Measurements from ENCODE around the gene PIAS2. TPM values are rescaled to one million over a fixed set of nuclear protein-coding genes. Genes with fewer than 3 reads are reported as not detected.

The PIAS2 gene
- polyA plus RNA-seq, 1 donor (not counting 4 experiments of a cell fraction or from before 2014, with no cell fraction given): 11.4 TPM

DNA sequence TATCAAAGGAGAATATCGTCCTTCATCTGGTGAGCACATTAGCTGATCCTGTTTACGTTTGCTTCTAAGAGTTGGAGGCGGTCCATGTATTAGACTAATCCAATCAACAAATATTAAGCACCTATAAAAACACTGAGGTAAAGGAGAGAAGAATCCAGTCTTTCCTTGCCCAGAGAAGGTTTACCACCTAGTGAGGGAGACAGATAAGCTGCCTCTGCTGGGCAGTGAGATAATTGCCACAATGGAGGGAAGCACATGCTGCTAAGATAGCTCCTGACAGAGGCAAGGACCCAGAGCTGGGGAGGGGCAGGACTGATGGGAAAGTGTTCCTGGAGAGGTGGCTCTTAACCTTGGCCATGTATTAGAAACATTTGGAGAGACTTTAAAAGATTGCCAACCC lies 123.7 kb downstream of the PIAS2 start:
- H3K9me3 ChIP-seq (ENCODE audit: control insufficient read depth, low read depth, low read length): no peaks in the 10 kb centered on the region
- dilution Hi-C loops (cut with MboI; ENCODE audit: extremely low pct_ligation_motif_present, low sequenced_read_pairs): no loop called here
- DNase-seq (ENCODE audit: low read depth, low spot score): no peak
- H3K27me3 ChIP-seq (ENCODE audit: control insufficient read depth, extremely low read depth, insufficient read depth, low read length): no peaks in the 10 kb centered on the region
- no peaks in the 10 kb centered on the region for H3K79me2 ChIP-seq (ENCODE audit: control insufficient read depth, insufficient read depth, low read length)
- H3K4me2 ChIP-seq (ENCODE audit: control insufficient read depth, extremely low read depth, insufficient read depth, low read depth, low read length): no peak overlapping the region
- no peak for TF ChIP-seq EZH2 (IDR thresholded peaks at IDR 0.05; ENCODE audit: low read length)
- TF ChIP-seq, protein P1, sequence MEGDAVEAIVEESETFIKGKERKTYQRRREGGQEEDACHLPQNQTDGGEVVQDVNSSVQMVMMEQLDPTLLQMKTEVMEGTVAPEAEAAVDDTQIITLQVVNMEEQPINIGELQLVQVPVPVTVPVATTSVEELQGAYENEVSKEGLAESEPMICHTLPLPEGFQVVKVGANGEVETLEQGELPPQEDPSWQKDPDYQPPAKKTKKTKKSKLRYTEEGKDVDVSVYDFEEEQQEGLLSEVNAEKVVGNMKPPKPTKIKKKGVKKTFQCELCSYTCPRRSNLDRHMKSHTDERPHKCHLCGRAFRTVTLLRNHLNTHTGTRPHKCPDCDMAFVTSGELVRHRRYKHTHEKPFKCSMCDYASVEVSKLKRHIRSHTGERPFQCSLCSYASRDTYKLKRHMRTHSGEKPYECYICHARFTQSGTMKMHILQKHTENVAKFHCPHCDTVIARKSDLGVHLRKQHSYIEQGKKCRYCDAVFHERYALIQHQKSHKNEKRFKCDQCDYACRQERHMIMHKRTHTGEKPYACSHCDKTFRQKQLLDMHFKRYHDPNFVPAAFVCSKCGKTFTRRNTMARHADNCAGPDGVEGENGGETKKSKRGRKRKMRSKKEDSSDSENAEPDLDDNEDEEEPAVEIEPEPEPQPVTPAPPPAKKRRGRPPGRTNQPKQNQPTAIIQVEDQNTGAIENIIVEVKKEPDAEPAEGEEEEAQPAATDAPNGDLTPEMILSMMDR (optimal IDR thresholded peaks at IDR 0.05 in 1 of 3, IDR thresholded peaks at IDR 0.05 in 1 of 3, conservative IDR thresholded peaks at IDR 0.05 in 1 of 3; ENCODE audit: extremely low read depth in 1 of 3, insufficient read depth in 2 of 3, low read length in 3 of 3): no peak
- H3K4me3 ChIP-seq (ENCODE audit: control insufficient read depth in 2 of 3, extremely low read depth in 1 of 3, insufficient read depth in 2 of 3, low read depth in 1 of 3, low read length in 3 of 3): no peak overlapping the region
- H2AFZ ChIP-seq (ENCODE audit: control insufficient read depth, low read length): no peak overlapping the region
- H3K4me1 ChIP-seq (ENCODE audit: control insufficient read depth, extremely low read depth, insufficient read depth, low read length): no peaks in the 10 kb centered on the region
- no peak for FAIRE-seq
- no peaks in the 10 kb centered on the region for H3K9me1 ChIP-seq (ENCODE audit: control insufficient read depth, extremely low read depth, insufficient read depth, low read length)
- H3K36me3 ChIP-seq (ENCODE audit: control insufficient read depth in 2 of 2, extremely low read depth in 1 of 2, insufficient read depth in 2 of 2, low read length in 2 of 2): no peaks in the 10 kb centered on the region
- H4K20me1 ChIP-seq (ENCODE audit: control insufficient read depth, extremely low read depth, insufficient read depth, low read length): no peaks in the 10 kb centered on the region
- no peak overlapping the region for H3K27ac ChIP-seq (ENCODE audit: control insufficient read depth, insufficient read depth, low read length)
- H3K9ac ChIP-seq (ENCODE audit: control insufficient read depth, extremely low read depth, insufficient read depth, low read length): no peak overlapping the region

DNA sequence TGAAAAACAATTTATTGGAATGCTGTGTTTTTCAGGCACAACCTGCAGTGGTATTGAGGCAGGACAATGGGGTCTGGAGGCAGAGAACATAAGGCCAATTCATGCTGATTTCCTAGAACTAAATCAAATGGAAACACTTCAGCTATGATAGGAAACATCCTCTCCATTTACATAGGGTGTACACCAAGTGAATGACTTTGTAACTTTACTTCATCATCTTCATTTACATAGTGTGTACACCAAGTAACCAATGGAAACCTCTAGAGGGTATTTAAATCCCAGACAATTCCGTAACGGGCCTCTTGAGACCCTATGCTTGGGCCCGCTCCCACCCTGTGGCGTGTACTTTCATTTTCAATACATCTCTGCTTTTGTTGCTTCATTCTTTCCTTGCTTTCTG lies 128.2 kb downstream of the PIAS2 start:
- Histone ChIP-seq H2AFZ (ENCODE audit: control insufficient read depth, low read length) (no peak overlapping the region), H3K36me3 (ENCODE audit: control insufficient read depth in 2 of 2, extremely low read depth in 1 of 2, insufficient read depth in 2 of 2, low read length in 2 of 2) (no peaks in the 10 kb centered on the region), H3K79me2 (ENCODE audit: control insufficient read depth, insufficient read depth, low read length) (no peaks in the 10 kb centered on the region), H3K9me3 (ENCODE audit: control insufficient read depth, low read depth, low read length) (no peaks in the 10 kb centered on the region), H3K27me3 (ENCODE audit: control insufficient read depth, extremely low read depth, insufficient read depth, low read length) (no peaks in the 10 kb centered on the region), H3K4me1 (ENCODE audit: control insufficient read depth, extremely low read depth, insufficient read depth, low read length) (no peaks in the 10 kb centered on the region), H4K20me1 (ENCODE audit: control insufficient read depth, extremely low read depth, insufficient read depth, low read length) (no peaks in the 10 kb centered on the region), H3K4me2 (ENCODE audit: control insufficient read depth, extremely low read depth, insufficient read depth, low read depth, low read length) (no peak overlapping the region), H3K9me1 (ENCODE audit: control insufficient read depth, extremely low read depth, insufficient read depth, low read length) (no peaks in the 10 kb centered on the region), H3K27ac (ENCODE audit: control insufficient read depth, insufficient read depth, low read length) (no peak overlapping the region), H3K9ac (ENCODE audit: control insufficient read depth, extremely low read depth, insufficient read depth, low read length) (no peak overlapping the region), H3K4me3 (ENCODE audit: control insufficient read depth in 2 of 3, extremely low read depth in 1 of 3, insufficient read depth in 2 of 3, low read depth in 1 of 3, low read length in 3 of 3) (no peak overlapping the region)
- dilution Hi-C loops (cut with MboI; ENCODE audit: extremely low pct_ligation_motif_present, low sequenced_read_pairs): no loop called here
- DNase-seq (ENCODE audit: low read depth, low spot score) (no peak), FAIRE-seq (no peak)
- TF ChIP-seq EZH2 (IDR thresholded peaks at IDR 0.05; ENCODE audit: low read length): no peak

DNA sequence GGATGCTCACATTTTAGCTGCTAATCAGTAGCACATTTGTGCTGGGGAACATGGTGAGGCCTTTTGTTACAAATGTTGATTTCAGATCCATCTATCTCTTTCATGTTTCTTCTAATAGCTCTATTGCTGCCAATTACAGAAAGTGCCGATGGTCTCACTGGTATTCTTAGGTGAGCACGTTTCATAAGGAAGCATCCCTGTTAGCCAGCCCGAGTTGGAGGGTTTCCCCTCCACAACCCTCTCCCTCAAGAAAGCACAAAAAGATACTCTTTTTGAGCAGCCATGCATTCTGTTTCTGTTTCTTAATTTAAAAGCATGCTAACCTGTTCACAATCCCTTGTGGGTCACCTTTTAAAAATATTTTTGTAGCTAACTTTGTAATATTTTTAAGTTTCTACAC lies 129.6 kb downstream of the PIAS2 start:
- Histone ChIP-seq H3K4me3 (ENCODE audit: control insufficient read depth in 2 of 3, extremely low read depth in 1 of 3, insufficient read depth in 2 of 3, low read depth in 1 of 3, low read length in 3 of 3) (no peak overlapping the region), H2AFZ (ENCODE audit: control insufficient read depth, low read length) (no peak overlapping the region), H3K27me3 (ENCODE audit: control insufficient read depth, extremely low read depth, insufficient read depth, low read length) (no peaks in the 10 kb centered on the region), H3K9me3 (ENCODE audit: control insufficient read depth, low read depth, low read length) (no peaks in the 10 kb centered on the region), H3K9ac (ENCODE audit: control insufficient read depth, extremely low read depth, insufficient read depth, low read length) (no peak overlapping the region), H3K9me1 (ENCODE audit: control insufficient read depth, extremely low read depth, insufficient read depth, low read length) (no peaks in the 10 kb centered on the region), H4K20me1 (ENCODE audit: control insufficient read depth, extremely low read depth, insufficient read depth, low read length) (no peaks in the 10 kb centered on the region), H3K27ac (ENCODE audit: control insufficient read depth, insufficient read depth, low read length) (no peak overlapping the region), H3K36me3 (ENCODE audit: control insufficient read depth in 2 of 2, extremely low read depth in 1 of 2, insufficient read depth in 2 of 2, low read length in 2 of 2) (no peaks in the 10 kb centered on the region), H3K4me2 (ENCODE audit: control insufficient read depth, extremely low read depth, insufficient read depth, low read depth, low read length) (no peak overlapping the region), H3K4me1 (ENCODE audit: control insufficient read depth, extremely low read depth, insufficient read depth, low read length) (no peaks in the 10 kb centered on the region), H3K79me2 (ENCODE audit: control insufficient read depth, insufficient read depth, low read length) (no peaks in the 10 kb centered on the region)
- TF ChIP-seq, protein P1 (optimal IDR thresholded peaks at IDR 0.05 in 1 of 3, IDR thresholded peaks at IDR 0.05 in 1 of 3, conservative IDR thresholded peaks at IDR 0.05 in 1 of 3; ENCODE audit: extremely low read depth in 1 of 3, insufficient read depth in 2 of 3, low read length in 3 of 3): no peak
- TF ChIP-seq EZH2 (IDR thresholded peaks at IDR 0.05; ENCODE audit: low read length): no peak
- FAIRE-seq (no peak), DNase-seq (ENCODE audit: low read depth, low spot score) (no peak)
- dilution Hi-C loops (cut with MboI; ENCODE audit: extremely low pct_ligation_motif_present, low sequenced_read_pairs): no loop called here

Data from keratinocyte (primary cell).